GM23248 (cell line): ENCODE results near the gene TCF12. TPM values are rescaled to one million over a fixed set of nuclear protein-coding genes. Genes with fewer than 3 reads are reported as not detected.

Experiments used
- DNase-seq: peaks from one replicate; pipeline ENCODE4 v3.0.0-alpha.2; 2015
- H2AFZ ChIP-seq: fragments of 200-600 bp; sonication (generic); 2 replicates; pipeline ENCODE4 v1.6.1; 2016; ENCODE audit warnings: antibody characterized with exemption
- H3F3A ChIP-seq: fragments of 200-600 bp; sonication (generic); 2 replicates; pipeline ENCODE4 v1.6.1; 2016; ENCODE audit warnings: mild to moderate bottlenecking, antibody characterized with exemption, mixed run types; ENCODE audit not compliant: insufficient read depth
- H3K27ac ChIP-seq: fragments of 200-600 bp; sonication (generic); 2 replicates; pipeline ENCODE4 v1.5.1; 2016; ENCODE audit warnings: mild to moderate bottlenecking
- H3K27me3 ChIP-seq: fragments of 200-600 bp; sonication (generic); replicated peaks from 2 replicates; pipeline ENCODE4 v1.6.1; 2016; ENCODE audit warnings: mild to moderate bottlenecking; ENCODE audit not compliant: insufficient read depth
- H3K36me3 ChIP-seq: fragments of 200-600 bp; sonication (generic); 2 replicates; pipeline ENCODE4 v1.6.1; 2016; ENCODE audit warnings: low read depth, mild to moderate bottlenecking
- H3K4me1 ChIP-seq: fragments of 200-600 bp; sonication (generic); 2 replicates; pipeline ENCODE4 v1.6.1; 2016; ENCODE audit warnings: mild to moderate bottlenecking; ENCODE audit not compliant: insufficient read depth
- H3K4me2 ChIP-seq: fragments of 200-600 bp; sonication (generic); one replicate; pipeline ENCODE4 v1.6.1; 2016; ENCODE audit warnings: mild to moderate bottlenecking; ENCODE audit not compliant: unreplicated experiment
- H3K4me3 ChIP-seq: fragments of 200-600 bp; sonication (generic); 2 replicates; pipeline ENCODE4 v1.5.1; 2016; ENCODE audit warnings: mild to moderate bottlenecking
- H3K79me2 ChIP-seq: fragments of 200-600 bp; sonication (generic); 2 replicates; pipeline ENCODE4 v1.6.1; 2016; ENCODE audit warnings: mild to moderate bottlenecking; ENCODE audit not compliant: insufficient read depth
- H3K9ac ChIP-seq: fragments of 200-600 bp; sonication (generic); 2 replicates; pipeline ENCODE4 v1.6.1; 2016; ENCODE audit warnings: mild to moderate bottlenecking
- H3K9me2 ChIP-seq: fragments of 200-600 bp; sonication (generic); 2 replicates; pipeline ENCODE4 v1.6.1; 2016; ENCODE audit warnings: mixed run types, mild to moderate bottlenecking, moderate library complexity; ENCODE audit not compliant: insufficient read depth
- H3K9me3 ChIP-seq: fragments of 200-600 bp; sonication (generic); one replicate; pipeline ENCODE4 v1.6.1; 2017; ENCODE audit warnings: low read depth
- H4K20me1 ChIP-seq: fragments of 200-600 bp; sonication (generic); 2 replicates; pipeline ENCODE4 v1.6.0; 2016; ENCODE audit not compliant: insufficient read depth
- EZH2 ChIP-seq: fragments of 200-600 bp; sonication (generic); IDR thresholded peaks from 2 replicates; pipeline ENCODE4 v1.6.1; 2018; ENCODE audit warnings: antibody characterized with exemption, mild to moderate bottlenecking; ENCODE audit not compliant: insufficient read depth, poor library complexity, severe bottlenecking
- EZH2phosphoT487 ChIP-seq: fragments of 200-600 bp; sonication (generic); IDR thresholded peaks from 2 replicates; pipeline ENCODE4 v1.6.1; 2018; ENCODE audit warnings: antibody characterized with exemption, moderate library complexity, mild to moderate bottlenecking, low read depth; ENCODE audit not compliant: insufficient read depth
- WGBS, 2 experiments: methylation state at CpG; one replicate each; pipeline ENCODE4 v1.1.6; 2015 to 2017; ENCODE audit warnings: low lambda C conversion rate in 2 of 2, low coverage in 1 of 2; ENCODE audit errors: missing lambda C conversion rate in 2 of 2; 5-methylcytosine and 5-hydroxymethylcytosine counted together
- in situ Hi-C: fragments of 300-500 bp; cut with MboI; formaldehyde crosslinking; loops from 2 replicates; pipeline ENCODE4 v1.15.0; 2020
- polyA plus RNA-seq: library from polyadenylated mRNA; unstranded; fragments of >200 nt; fragmentation: Nextera tagmentation; extraction: Ambion mirVana; gene quantifications from 2 replicates; pipeline ENCODE4 v1.2.1, GENCODE V29; 2016
- total RNA-seq: library from RNA; depleted of rRNA; stranded (reverse); fragments of >200 nt; shearing (Covaris generic); gene quantifications from 2 replicates; pipeline ENCODE4 v1.2.3, GENCODE V29; 2014; rRNA removed

TCF12 gene
- total RNA-seq: 58.6 and 63.5 TPM in 2 replicates
- 46.3 and 53.6 TPM in 2 replicates for polyA plus RNA-seq

DNA sequence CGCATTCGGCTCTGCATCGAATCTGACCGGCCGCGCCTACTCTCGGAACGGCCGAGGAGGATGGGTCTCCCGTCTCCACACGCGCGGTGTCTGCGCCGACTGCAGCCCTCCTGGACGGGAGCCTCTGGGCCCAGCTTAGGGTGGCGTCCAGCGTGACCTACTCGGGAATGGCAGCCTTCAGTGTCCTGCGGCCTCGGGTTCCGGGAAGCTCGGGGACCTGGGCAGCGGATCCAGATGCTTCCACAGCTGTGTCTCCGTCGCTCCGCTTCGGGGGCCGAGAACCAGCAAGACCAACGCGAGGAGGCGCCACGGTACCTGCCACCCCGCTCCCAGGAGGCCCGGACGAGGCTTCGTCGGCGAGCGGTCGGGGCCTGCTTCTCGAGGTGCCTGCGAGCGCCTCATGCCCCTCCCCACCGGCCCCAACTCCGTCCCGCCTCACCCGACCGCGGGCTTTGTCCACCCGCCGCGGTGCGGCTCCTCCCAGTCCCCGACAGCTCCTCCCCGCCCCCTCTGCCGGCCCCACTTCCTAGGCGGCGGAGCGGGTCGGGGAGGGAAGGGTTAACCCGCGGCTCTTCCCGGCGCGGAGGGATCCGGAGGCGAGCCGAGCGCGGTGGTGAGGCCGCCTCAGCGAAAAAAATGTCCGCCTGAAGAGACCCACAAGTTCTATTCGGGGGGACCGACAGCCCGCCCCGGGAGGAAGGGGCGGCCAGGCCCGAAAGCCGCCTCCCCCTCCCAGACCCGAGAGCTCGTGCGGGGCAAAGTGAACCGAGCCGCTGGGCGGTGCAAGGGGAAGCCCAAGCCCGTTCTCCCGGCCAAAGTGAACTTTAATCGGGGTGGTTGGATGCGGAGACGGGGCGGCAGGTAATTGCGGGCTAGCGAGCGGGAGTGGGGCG, at the start of gene TCF12:
Gene TCF12 (plus strand): TSS at position 599 of the 893 bp plus-strand sequence. CDS start 1,270 bp downstream, outside the sequence.
- WGBS, 2 experiments: 1 to 2% methylated on average over 72 to 91 of the region's 97 CpGs
- DNase-seq: peak; percentile 98
- Histone ChIP-seq H3K79me2 (peaks cover 62% of the 10 kb centered on the region), H4K20me1 (no peaks in the 10 kb centered on the region), H3K9ac (peak within 1 kb of the TSS; percentile 93), H3K9me3 (no peaks in the 10 kb centered on the region), H3K4me2 (peak within 1 kb of the TSS; percentile 99), H3K4me1 (peaks cover 26% of the 10 kb centered on the region), H3F3A (0 out of 2 replicates have a peak, but pooled peaks cover 9% of the 10 kb centered on the region), H2AFZ (peak within 1 kb of the TSS; percentile 95), H3K36me3 (peaks cover 3% of the 10 kb centered on the region), H3K27ac (peak within 1 kb of the TSS; percentile 81), H3K27me3 (no peaks in the 10 kb centered on the region), H3K9me2 (no peaks in the 10 kb centered on the region), H3K4me3 (peak within 1 kb of the TSS; percentile 90)
- TF ChIP-seq EZH2 (no peak), EZH2phosphoT487 (no peak)
- in situ Hi-C loops: no loop called here

GRCh38 chr15:56869573-56869972, 48.9 kb upstream of the TCF12 start:
- in situ Hi-C loops: no loop called here
- H3F3A ChIP-seq: 0 out of 2 replicates have a peak, but pooled peaks cover 9% of the 10 kb centered on the region

GRCh38 chr15:56871185-56871584, 47.3 kb upstream of the TCF12 start:
- Histone ChIP-seq H3K9me2 (no peaks in the 10 kb centered on the region), H3K4me3 (no peak overlapping the region), H3K4me1 (peaks cover 15% of the 10 kb centered on the region), H3K79me2 (no peaks in the 10 kb centered on the region), H3K27me3 (no peaks in the 10 kb centered on the region), H2AFZ (no peak overlapping the region), H3K36me3 (no peaks in the 10 kb centered on the region), H3K4me2 (peak overlapping the region; percentile 43), H3K27ac (peak overlapping the region; percentile 45; the same call in 1 of the 2 replicates), H3F3A (0 out of 2 replicates have a peak, but pooled peaks cover 9% of the 10 kb centered on the region), H3K9me3 (no peaks in the 10 kb centered on the region), H3K9ac (no peak overlapping the region), H4K20me1 (no peaks in the 10 kb centered on the region)
- TF ChIP-seq EZH2: no peak
- TF ChIP-seq EZH2phosphoT487: no peak
- WGBS, 2 experiments: 3 to 14% methylated on average over 1 of the region's 1 CpG
- in situ Hi-C loops: no loop called here
- peak; percentile 79 for DNase-seq

More at GRCh38 chr15:56869573-56869972, 48.9 kb upstream of the TCF12 start:
- 48 to 51% methylated on average over 3 of the region's 3 CpGs for WGBS, 2 experiments
- TF ChIP-seq EZH2phosphoT487: no peak
- TF ChIP-seq EZH2: no peak
- Histone ChIP-seq H3K9me3 (no peaks in the 10 kb centered on the region), H3K36me3 (no peaks in the 10 kb centered on the region), H3K27ac (no peak overlapping the region), H3K4me1 (peaks cover 15% of the 10 kb centered on the region), H3K9ac (no peak overlapping the region), H3K4me3 (no peak overlapping the region), H2AFZ (no peak overlapping the region), H4K20me1 (no peaks in the 10 kb centered on the region), H3K9me2 (no peaks in the 10 kb centered on the region), H3K79me2 (no peaks in the 10 kb centered on the region), H3K4me2 (no peak overlapping the region), H3K27me3 (no peaks in the 10 kb centered on the region)
- peak; percentile 51 for DNase-seq

DNA sequence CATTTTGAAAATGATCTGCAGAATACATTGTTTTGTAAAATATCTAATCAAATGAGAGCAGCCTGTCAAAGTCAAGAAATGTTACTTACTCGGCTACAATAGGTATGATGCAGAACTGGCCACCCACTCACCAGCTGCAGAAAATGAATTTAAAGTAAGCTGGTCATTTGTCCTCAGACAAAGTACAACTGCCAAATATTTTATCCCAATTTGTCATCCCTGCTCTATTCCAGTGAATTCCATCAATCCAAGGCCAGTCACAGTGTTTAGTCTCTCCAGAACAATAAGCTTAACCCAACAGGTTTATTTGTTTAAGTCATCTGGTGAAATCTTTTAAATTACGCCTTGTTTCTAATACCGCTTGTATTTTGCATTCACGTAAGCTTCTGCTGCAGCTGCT, 46.6 kb upstream of the TCF12 start:
- H3K4me2 ChIP-seq: peak overlapping the region; percentile 43

More for the DNA sequence above, 46.6 kb upstream of the TCF12 start:
- no peaks in the 10 kb centered on the region for H3K79me2 ChIP-seq
- no peak overlapping the region for H3K4me3 ChIP-seq
- TF ChIP-seq EZH2 (no peak), EZH2phosphoT487 (no peak)
- no peak overlapping the region for H2AFZ ChIP-seq
- H3K27ac ChIP-seq: no peak overlapping the region
- no peaks in the 10 kb centered on the region for H4K20me1 ChIP-seq
- peak; percentile 32 for DNase-seq
- H3K4me1 ChIP-seq: peaks cover 15% of the 10 kb centered on the region
- H3K36me3 ChIP-seq: no peaks in the 10 kb centered on the region
- H3K27me3 ChIP-seq: no peaks in the 10 kb centered on the region
- H3F3A ChIP-seq: 0 out of 2 replicates have a peak, but pooled peaks cover 9% of the 10 kb centered on the region
- no peak overlapping the region for H3K9ac ChIP-seq
- no peaks in the 10 kb centered on the region for H3K9me2 ChIP-seq
- in situ Hi-C loops: no loop called here
- 41 to 45% methylated on average over 4 of the region's 4 CpGs for WGBS, 2 experiments
- no peaks in the 10 kb centered on the region for H3K9me3 ChIP-seq
